PFSK-1 (cell line): ENCODE measurements around the gene SMAD1.

Experiments used
- FOXP2 ChIP-seq: optimal IDR thresholded peaks from 2 replicates; pipeline ENCODE3; 2011; ENCODE audit warnings: borderline replicate concordance, control low read depth, inconsistent platforms; ENCODE audit not compliant: insufficient read depth; ENCODE audit errors: extremely low read length, extremely low read depth
- POLR2AphosphoS5 ChIP-seq: IDR thresholded peaks from 2 replicates; pipeline ENCODE4 v1.6.1; 2012; ENCODE audit warnings: low read depth, mild to moderate bottlenecking, control low read depth, low read length, moderate library complexity
- REST ChIP-seq, 2 experiments: IDR thresholded peaks; 2 replicates each; pipeline versions ENCODE4 v1.6.1 to v1.8.0; 2011 to 2012; ENCODE audit warnings: low read depth in 2 of 2, low read length in 2 of 2, control low read depth in 1 of 2, inconsistent platforms in 1 of 2, mild to moderate bottlenecking in 1 of 2, moderate library complexity in 1 of 2; ENCODE audit not compliant: insufficient read depth in 1 of 2
- SIN3A ChIP-seq: IDR thresholded peaks from 2 replicates; pipeline ENCODE4 v1.6.1; 2012; ENCODE audit warnings: mild to moderate bottlenecking, low read length, moderate library complexity, borderline replicate concordance; ENCODE audit not compliant: insufficient read depth
- TAF1 ChIP-seq: IDR thresholded peaks from 2 replicates; pipeline ENCODE4 v1.6.1; 2012; ENCODE audit warnings: low read length, control low read depth, borderline replicate concordance; ENCODE audit not compliant: insufficient read depth

DNA sequence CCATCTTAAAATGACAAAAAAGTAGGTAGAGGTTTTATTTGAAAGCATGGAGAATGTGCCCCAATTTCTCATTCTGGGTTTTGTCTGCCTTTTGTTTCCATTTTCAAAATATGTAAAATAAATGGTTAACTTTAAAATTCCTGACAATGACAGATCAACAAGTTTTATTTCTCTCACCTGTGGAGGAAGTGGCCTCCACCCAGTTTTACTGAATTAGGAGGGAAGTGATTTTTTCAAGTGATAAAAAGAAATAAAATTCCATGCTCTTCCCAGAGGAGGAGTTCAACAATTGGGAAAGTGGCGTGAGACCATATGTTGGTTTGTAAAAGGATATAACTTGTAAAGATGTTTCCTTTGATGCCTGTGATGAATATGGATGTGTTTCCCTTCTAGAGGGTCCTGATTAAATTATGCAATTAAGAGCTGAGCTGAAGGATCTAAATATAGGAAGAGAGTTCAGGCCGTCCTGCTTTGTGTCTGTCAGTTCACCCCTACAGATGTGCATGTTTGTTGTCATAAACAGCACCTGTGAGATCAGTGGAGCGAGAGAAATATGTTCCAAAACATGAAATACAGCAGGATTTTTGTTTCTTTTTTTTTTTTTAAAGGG is 19.5 kb downstream of the SMAD1 start:
- TF ChIP-seq FOXP2 (no peak), REST (IDR thresholded peaks at IDR 0.05; ENCODE audit: insufficient read depth in 1 of 2, low read depth in 2 of 2, low read length in 2 of 2) (no peak), POLR2AphosphoS5 (no peak), TAF1 (no peak), SIN3A (no peak)
